GM21526 (cell line): ENCODE results near the gene TGIF2.

Source experiments
- ATAC-seq: cut with Tn5 transposase; IDR thresholded peaks from one replicate; pipeline ENCODE4 v1.9.1; 2021; ENCODE audit warnings: moderate library complexity; ENCODE audit not compliant: unreplicated experiment, low FRiP score

TGIF2 gene

DNA sequence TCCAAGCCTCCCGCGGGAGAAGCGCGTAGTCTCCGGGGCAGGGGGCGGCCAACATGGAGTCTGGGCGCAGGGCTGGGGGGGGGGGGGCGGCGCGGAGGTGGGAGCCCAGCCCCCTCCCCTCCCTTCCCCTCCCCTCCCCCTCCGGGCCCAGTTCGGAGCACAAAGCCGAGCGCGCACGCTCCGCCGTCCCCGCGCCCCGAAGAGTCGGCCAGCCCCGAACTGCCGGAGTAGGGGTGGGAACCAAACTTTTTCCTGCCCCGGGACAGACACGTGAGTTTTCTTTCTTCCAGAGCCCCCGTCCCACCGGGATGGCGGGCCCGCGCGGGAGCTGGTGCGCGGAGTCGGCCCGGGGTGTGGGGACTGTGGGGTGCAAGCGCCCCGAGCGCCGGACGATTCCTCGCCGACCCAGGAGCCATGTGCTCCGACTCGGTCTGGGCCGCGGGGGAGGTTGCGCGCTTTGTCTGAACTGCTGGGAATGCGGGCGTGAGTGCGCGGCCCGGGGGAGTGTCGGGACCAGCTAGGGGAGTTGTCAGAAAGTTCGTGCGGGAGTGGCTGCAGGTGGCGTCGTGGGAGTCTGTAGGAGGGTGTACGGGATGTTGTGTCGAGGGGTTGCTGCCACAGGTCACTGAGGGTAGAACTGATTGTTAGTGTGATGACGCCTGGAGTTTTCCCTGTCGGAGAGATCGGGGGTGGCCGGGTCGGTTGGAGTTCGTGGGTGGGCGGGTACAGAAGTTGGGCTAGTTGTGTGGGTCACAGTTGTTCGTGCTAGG is 1.2 kb downstream of the TGIF2 start:
- no peak for ATAC-seq

DNA sequence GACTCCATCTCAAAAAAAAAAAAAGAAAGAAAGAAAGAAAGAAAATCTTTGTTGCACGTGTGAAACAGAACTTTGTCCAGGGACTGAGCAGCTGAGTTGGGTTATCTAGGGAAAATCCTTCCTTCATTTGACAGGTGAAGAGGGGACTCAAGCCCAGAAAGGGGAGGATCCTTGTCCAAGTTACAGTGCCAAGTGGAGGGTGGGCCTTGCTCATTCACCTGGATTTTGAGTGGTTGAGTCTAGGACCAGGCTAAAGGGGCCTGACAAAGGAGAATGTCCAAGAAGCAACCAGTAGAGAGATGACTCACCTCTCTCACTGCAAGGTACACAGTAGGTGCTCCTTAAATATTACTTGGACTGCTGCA is 2.7 kb downstream of the TGIF2 start:
- no peak for ATAC-seq

DNA sequence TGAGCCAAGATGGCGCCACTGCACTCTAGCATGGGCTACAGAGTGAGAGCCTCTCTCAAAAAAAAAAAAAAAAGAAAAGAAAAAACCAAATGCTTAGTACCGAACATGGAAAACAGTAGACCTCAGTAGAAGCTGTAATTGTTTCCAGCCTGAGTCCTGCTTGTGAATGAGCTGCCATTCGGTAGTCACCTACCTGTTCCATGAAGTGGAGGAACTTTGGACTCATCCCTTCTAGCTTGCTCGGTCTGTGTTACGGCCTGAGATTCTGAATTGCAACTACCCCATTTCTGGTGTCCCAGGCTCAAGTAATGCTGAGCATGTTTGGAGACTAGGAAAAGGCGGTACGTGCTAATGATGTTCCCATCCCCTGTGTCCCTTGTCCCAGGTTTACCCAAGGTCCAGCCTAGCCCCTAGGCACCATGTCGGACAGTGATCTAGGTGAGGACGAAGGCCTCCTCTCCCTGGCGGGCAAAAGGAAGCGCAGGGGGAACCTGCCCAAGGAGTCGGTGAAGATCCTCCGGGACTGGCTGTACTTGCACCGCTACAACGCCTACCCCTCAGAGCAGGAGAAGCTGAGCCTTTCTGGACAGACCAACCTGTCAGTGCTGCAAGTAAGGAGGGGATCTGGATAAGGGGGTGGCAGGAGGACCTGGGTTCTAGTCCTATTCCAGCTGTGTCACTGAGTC is 5.1 kb downstream of the TGIF2 start:
- no peak for ATAC-seq

DNA sequence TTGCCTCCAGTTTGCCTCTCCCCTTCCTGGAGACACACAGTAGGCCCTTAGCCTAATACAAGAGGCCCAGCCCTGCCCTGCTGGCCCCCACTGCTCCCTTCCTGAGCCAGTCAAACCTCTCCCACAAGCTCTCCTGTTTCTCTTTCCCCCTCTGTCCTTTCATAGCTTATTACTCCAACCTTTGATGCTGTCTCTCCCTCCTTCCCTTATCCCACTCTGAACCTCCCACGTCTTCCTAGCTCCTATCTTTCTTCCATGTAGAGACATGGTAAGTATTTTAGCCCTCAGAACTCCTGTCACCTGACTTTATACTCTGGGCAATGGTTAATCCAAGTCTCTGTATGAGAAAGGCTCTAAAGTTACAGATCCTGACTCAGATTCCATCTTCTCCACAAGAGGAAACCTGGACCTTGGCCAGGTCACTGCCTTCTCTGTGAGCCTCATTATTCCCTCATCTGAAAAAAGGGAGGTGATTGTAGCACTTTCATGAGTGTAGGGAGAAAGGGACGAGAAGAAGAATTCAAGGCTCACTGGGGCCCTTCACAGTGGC is 6.7 kb downstream of the TGIF2 start:
- ATAC-seq = no peak

DNA sequence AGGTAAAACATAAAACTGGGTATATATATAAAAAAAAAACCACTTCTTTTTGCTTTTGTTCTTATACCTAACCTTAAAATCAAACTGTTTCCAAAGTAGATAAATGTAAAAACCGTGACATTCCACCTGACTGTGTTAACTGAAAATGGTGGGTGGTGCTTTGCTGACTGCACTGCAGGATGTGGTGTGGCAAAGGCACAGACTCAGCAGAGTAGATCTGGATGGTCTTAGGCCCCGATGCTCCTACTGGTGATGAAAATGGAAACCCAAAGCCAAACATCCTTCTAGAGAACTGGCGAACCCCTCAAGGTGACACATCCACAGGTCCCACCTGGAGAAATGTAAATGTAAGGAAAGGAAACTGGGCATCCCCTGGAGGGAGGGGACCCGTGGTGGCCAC is 8.9 kb downstream of the TGIF2 start:
- no peak for ATAC-seq

DNA sequence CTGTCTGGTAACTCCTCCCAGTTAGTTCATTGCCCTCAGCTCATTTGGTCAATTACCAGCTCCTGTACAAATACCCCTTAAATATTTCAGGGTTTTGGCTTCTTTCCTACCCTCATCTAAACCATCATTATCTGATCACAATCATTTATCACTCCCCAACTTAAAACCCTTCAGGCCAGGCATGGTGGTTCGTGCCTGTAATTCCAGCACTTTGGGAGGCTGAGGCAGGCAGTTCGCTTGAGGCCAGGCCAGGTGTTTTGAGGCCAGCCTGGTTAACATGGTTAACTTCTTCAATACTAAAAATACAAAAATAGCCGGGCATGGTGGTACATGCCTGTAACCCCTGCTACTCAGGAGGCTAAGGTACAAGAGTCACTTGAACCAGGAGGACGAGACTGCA is 9.4 kb downstream of the TGIF2 start:
- no peak for ATAC-seq

DNA sequence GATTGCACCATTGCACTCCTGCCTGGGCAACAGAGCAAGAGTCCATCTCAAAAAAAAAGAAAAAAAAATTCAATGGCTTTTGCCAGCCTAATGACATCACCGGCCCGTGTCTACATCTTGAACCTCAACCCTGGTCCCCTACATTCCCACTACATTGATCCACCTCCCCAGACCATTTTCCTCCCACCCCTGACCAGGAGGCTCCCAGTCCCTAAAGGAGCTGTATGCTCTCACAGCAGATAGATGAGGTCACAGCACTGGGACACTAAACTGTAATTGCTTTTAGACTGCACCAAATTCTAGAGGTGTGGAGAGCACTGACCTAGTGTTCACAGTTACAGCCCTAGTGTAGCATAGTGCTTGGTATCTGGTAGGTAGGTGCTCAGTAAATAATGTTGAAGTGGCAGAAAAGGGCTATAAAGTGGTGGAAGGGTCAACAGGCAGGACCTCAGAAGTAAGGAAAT is 10.7 kb downstream of the TGIF2 start:
- ATAC-seq = no peak

DNA sequence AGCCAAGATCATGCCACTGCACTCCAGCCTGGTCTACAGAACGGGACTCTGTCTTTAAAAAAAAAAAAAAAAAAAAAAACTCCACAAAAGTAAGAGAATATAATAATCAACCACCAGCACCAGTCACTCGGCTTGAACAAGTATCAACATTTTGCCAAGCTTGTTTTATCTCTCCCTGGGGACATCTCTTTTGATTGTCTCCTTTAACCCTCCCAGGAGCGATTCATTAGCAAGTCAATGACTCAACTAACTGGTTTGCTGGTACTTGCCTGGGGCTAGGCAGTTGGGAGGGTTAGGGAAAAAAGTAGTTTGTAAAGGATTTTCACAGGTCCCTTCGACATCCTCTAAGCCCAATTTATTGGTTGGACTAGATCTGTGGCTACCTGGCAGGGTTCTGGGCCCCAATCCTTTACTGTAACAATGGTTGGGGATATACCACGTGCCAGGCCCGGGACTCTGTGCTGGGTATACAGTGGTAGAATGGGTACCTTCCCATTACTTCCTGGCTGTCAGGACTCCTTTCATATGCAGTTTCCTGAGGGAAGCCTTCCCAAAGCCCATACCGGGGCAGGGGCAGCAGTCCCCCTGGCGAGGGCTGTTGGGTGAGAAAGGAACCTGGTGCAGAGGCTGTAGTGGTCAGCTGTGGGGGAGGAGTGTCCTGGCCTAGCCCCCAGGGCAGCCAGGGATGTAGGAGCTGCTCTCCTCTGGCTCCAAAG is 12.2 kb downstream of the TGIF2 start:
- no peak for ATAC-seq

DNA sequence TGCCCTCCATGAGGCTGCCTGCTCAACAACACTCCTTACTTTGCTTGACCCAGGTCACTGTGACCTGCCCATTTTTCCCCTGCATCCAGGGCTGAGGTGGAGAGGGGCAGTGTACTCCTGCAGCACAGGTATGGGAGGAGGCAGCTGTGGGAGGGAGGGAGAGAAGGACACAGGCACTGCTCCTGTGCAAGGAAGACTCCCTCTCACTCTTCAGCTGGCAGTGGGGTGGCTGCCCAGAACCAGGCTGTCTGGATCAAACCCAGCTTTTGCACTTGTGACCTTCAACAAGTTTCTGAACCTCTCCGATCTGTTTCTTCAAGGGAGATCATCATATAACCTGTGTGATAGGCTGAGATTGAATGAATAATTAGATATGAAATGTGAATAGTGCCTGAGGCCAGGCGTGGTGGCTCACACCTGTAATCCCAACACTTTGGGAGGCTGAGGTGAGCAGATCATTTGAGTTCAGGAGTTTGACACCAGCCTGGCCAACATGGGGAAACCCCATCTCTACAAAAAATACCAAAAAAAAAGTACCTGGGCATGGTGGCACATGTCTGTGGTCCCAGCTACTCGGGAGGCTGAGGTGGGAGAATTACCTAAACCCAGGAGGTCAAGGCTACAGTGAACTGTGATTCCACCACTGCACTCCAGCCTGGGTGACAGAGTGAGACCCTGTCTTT is 14.1 kb downstream of the TGIF2 start:
- ATAC-seq = no peak

DNA sequence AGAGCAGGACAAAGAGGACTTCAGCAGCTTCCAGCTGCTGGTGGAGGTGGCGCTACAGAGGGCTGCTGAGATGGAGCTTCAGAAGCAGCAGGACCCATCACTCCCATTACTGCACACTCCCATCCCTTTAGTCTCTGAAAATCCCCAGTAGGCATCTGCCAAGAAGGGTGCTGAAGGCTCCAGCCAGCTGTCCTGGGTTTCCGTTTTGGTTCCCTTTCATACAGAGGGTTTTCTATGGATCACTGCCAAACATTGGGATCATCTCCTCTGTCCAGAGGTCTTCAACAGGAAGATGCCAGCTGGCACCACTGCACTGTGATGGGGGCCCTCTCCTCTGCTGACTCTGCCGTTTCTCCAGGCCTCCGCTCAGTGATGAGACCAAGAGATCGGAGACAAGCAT is 17.9 kb downstream of the TGIF2 start:
- ATAC-seq = no peak

DNA sequence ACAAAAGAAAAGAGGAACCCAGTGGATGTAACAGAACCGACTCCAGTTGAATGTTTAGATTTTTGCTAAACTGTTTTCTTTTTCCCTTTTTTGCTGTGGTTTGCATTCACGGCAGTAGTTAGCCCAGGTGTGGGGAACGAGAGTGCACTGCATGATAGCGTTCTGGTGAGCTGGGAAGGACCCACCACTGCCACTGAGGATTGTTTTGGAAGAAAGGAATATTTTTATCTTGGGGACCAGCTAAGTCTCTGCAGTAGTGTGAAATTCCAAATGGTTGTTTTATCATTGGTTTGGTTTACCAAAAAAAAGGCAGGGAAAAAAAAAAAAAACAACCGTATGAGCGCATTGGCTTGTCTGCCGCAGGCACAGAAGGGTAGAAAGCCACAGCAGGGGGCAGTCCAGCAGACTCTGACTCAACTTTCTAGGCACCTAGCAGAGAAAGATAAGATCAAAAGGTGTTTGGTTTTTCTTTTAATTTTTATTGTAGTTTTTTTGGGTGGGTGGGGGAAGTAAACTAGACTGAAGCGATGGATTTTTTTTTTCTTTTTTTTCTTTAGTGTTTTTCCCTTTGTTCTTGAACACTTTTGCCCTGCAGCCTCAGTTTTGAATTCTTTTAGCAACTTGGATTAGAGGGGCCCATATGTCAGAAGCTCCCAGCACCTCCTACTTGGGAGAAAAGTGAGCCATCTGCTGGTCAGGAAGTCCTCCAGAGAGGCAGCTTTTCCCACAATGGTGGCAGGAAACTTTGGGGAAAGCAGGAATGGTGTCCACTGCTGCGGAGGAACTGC is 18.7 kb downstream of the TGIF2 start:
- ATAC-seq = no peak

DNA sequence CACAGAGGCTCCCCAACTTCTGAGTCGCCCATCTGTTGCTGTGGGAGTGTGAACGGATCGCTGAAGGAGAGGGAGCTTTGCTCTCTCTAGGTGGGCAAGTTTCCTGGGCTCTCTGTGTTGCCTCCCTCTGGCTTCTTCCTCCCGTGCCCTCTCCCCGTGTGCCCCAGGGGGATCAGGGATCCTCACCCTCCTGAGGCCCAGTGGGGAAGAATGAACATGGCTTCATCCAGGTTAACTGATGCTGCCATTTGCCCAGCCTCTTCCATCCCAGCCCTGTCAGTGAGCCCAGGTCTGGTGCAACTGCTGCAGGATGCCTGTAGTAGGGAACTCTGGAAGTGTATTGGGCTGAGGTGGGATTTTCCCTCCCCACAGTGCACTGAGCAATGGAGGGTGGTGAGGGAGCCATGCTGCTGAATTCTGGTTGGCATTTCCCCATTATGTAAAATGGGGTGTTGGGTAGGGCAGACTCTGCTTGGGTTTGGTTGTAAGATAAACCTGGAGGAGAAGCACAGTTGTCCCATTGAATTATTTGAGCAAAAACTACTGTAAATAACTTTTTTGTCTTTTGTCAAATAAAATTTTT is 20.0 kb downstream of the TGIF2 start:
- ATAC-seq = no peak

DNA sequence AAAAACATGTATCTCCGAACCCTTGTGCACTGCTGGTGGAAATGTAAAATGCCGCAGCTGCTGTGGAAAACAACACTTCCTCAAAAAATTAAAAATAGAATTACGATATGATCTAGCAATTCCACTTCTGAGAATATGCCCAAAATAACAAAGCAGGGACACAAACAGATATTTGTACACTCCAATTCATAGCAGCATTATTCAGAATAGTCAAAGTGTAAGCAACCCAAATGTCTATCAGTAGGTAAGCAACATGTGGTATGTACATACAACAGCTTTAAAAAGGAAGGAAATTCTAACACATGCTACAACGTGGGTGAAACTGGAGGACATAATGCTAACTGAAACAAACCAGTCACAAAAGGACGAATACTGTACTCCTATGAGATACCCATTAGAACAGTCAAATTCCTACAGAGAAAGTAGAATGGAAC is 26.5 kb downstream of the TGIF2 start:
- ATAC-seq = no peak

DNA sequence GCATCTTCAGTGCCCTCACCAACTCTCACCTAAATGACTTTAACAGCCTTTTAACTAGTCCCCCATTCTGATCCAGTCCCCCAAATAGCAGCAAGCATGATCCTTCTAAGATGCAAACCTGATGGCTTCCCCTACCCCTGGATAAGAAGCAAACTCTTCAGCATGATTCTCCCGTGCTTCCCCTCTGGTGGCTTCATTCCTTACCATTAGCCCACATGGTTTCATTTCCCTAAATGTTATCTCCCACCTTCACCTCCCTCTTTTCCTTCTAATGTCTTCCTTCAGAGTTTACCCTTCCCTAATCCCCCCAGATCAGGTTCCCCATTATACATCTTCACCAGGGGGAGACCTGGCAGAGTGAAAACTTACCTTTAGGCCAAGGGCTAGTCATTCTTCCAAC is 28.1 kb downstream of the TGIF2 start:
- no peak for ATAC-seq

DNA sequence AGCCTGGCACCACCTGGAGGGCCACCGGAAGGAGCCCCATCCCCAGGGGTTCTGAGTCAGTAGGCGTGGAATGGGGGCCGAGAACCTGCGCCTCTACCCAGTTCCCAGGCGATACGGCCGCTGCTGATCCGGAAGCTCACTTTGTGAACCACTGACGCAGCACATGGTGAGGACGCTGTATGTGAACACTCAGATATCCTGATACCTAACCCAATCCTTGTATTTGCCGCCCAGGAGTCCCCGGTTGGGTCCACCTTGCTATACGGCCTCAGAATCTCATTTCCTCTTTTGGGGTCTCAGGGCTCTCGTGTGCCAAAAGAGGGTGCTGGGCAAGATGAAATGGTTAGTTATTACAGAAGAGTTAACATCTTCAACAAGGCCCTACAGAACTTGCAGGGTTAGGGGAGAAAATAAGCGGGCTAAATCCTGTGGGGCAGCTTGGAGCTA is 31.6 kb downstream of the TGIF2 start:
- ATAC-seq = peak; percentile 37

DNA sequence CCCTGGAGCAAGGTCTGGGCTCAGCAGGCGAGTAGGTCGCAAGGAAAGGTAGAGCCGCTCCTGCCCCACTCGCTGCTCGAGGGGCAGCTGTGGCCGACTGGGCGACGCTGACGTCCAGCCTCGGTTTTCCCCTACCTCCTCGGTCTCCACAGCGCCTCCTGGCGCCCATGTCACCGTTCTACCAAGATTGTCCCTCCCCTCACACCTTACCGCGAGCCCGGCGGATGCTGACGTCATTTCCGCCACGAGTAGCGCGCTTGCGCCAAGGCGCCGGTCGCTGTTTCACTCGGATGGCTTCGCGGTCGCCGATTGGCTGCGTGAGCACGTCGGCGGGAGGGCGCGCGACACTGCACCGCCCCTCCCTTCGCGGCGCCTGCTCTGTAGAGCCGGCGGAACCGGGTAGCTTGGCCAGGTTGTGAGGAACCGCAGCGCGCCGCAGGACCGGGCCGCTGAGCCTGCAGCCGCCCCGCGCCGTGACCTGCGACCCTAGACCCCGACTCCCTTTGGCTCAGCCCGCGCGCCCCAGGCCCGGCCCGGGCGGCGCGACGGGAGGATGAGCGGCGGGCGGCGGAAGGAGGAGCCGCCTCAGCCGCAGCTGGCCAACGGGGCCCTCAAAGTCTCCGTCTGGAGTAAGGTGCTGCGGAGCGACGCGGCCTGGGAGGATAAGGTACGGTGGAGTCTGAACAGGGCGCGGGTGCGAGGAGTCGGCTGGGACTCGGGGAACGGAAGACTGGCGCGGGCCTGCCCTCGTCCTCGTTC is 32.2 kb downstream of the TGIF2 start, which contains the start of gene RAB5IF:
Gene RAB5IF (plus strand): TSS at position 381 of the 759 bp plus-strand sequence. CDS start 173 bp downstream, at position 554.
- ATAC-seq = peak; percentile 74

DNA sequence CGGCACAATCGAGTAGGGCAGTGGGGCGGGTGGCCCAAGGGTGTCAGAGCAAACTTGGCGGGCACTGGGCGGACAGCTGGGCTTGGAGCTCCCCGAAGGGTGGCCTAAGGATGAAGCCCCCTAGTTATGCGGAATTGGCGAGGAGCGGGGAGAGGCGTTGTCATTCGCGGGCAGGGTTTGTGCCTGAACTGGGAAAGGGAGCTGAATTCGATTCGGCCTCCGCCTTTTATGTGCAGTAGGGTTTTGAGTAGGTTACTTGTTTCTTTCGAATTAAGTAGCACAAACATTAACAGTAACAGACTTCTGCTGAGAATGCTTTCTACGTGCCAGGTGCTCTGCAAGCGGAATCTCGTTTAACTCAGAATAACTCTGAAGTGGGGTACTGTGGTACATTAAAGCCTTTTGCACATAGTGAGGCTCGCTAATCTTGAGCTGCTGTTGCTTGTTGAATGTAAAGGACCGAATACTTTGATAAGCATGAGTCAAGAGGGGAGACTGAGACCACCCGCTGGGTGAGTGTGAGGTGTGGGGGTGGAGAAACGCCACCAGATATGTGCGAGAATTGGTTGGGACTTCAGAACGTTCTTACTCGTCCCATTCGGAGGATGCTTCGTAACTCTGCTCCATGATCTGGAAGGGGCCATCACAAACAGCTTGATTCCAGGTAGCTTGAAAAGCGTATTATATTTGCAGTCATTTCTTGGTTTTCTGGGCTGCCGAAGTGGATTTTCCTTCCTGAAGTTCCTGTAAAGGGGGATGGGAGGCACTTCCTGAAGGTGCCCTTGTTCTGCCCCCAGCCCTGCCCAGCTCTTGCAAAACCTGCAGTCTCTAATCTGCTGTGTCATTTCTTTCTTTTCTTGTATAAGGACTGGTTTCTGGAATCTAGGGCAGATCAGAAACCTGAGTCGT is 33.0 kb downstream of the TGIF2 start:
- peak; percentile 10 for ATAC-seq
